HL-60 (cell line): Measurements from ENCODE around the gene CLCN7.

Source experiments
- DNase-seq, 2 experiments: peaks; one replicate each; pipeline ENCODE4 v3.0.0-alpha.2; 2010 to 2020; ENCODE audit warnings: low read depth in 1 of 2, low spot score in 1 of 2
- H3K27ac ChIP-seq: fragments of 250-450 bp; sonication (Bioruptor Pico); replicated peaks from 2 replicates; pipeline ENCODE4 v1.5.1; 2020; ENCODE audit warnings: mild to moderate bottlenecking, moderate library complexity
- H3K27me3 ChIP-seq: fragments of 250-450 bp; sonication (Bioruptor Pico); 2 replicates; pipeline ENCODE4 v1.5.1; 2021; ENCODE audit warnings: mild to moderate bottlenecking, moderate library complexity; ENCODE audit not compliant: insufficient read depth, poor library complexity, severe bottlenecking
- H3K4me3 ChIP-seq: replicated peaks from 2 replicates; pipeline ENCODE4 v1.5.1; 2011; ENCODE audit warnings: mild to moderate bottlenecking, control low read depth, low read length; ENCODE audit not compliant: insufficient read depth
- CTCF ChIP-seq: IDR thresholded peaks from one replicate; pipeline ENCODE4 v1.5.1; 2011; ENCODE audit warnings: low read length, control low read depth, inconsistent platforms; ENCODE audit not compliant: insufficient read depth
- GABPA ChIP-seq: IDR thresholded peaks from 2 replicates; pipeline ENCODE4 v1.6.1; 2012; ENCODE audit warnings: low read depth
- POLR2AphosphoS5 ChIP-seq: IDR thresholded peaks from 2 replicates; pipeline ENCODE4 v1.6.1; 2012; ENCODE audit warnings: low read depth
- REST ChIP-seq: IDR thresholded peaks from 2 replicates; pipeline ENCODE4 v1.6.1; 2012; ENCODE audit warnings: low read depth; ENCODE audit not compliant: insufficient replicate concordance
- SPI1 ChIP-seq: IDR thresholded peaks from 2 replicates; pipeline ENCODE4 v1.6.1; 2012; ENCODE audit warnings: low read depth, mild to moderate bottlenecking, borderline replicate concordance

Gene CLCN7

GRCh38 chr16:1439058-1439698 is 35.6 kb downstream of the CLCN7 start:
- no peak overlapping the region for H3K4me3 ChIP-seq
- no peak for TF ChIP-seq REST
- no peak for TF ChIP-seq SPI1
- TF ChIP-seq GABPA, result no peak
- TF ChIP-seq CTCF, result no peak
- no peak for TF ChIP-seq POLR2AphosphoS5

GRCh38 chr16:1438229-1439057 is 36.4 kb downstream of the CLCN7 start:
- Histone ChIP-seq H3K27ac (no peak overlapping the region), H3K4me3 (no peak overlapping the region), H3K27me3 (no peaks in the 10 kb centered on the region)
- no peak for TF ChIP-seq REST
- DNase-seq, result no peak

More at GRCh38 chr16:1439058-1439698, 35.6 kb downstream of the CLCN7 start:
- Histone ChIP-seq H3K27me3 (no peaks in the 10 kb centered on the region), H3K27ac (no peak overlapping the region)
- no peak for DNase-seq

GRCh38 chr16:1437606-1438005 is 37.2 kb downstream of the CLCN7 start:
- H3K27ac ChIP-seq, result no peak overlapping the region
- no peak overlapping the region for H3K4me3 ChIP-seq
- TF ChIP-seq SPI1 (no peak), CTCF (no peak), REST (no peak), POLR2AphosphoS5 (no peak)
- DNase-seq, result no peak
- peaks cover 3% of the 10 kb centered on the region for H3K27me3 ChIP-seq
